AG09309 (cell line): ENCODE results near the gene PLEKHB2.
"Not testable (repeated sequence)": the region's sequence is repeated elsewhere in the genome, so short reads cannot be mapped to it uniquely, and the experiment has no call there.

ENCODE experiments used
- DNase-seq: peaks from one replicate; pipeline ENCODE4 v3.0.0-alpha.2; 2010; ENCODE audit warnings: low read depth
- H3K4me3 ChIP-seq: 2 replicates; pipeline ENCODE4 v1.5.1; 2011; ENCODE audit warnings: mild to moderate bottlenecking, low read depth, low read length, moderate library complexity; ENCODE audit not compliant: control insufficient read depth
- CTCF ChIP-seq: IDR thresholded peaks from 2 replicates; pipeline ENCODE4 v1.5.1; 2011; ENCODE audit warnings: mild to moderate bottlenecking, low read depth, low read length, inconsistent platforms; ENCODE audit not compliant: insufficient read depth, control insufficient read depth; ENCODE audit errors: missing control alignments

The PLEKHB2 gene

GRCh38 chr2:131094463-131095281, 10.5 kb upstream of the PLEKHB2 start:
- TF ChIP-seq CTCF, result no peak
- no peak overlapping the region for H3K4me3 ChIP-seq
- DNase-seq, result no peak

GRCh38 chr2:131103165-131103564, 2.0 kb upstream of the PLEKHB2 start:
- no peak overlapping the region for H3K4me3 ChIP-seq
- no peak for DNase-seq
- TF ChIP-seq CTCF, result no peak

GRCh38 chr2:131104487-131105155, 515 bp upstream of the PLEKHB2 start:
- no peak for TF ChIP-seq CTCF
- no peak for DNase-seq
- H3K4me3 ChIP-seq, result peak overlapping the region; percentile 72

GRCh38 chr2:131105950-131106801, 1.0 kb downstream of the PLEKHB2 start:
- TF ChIP-seq CTCF, result no peak
- DNase-seq, result no peak
- peak overlapping the region; percentile 72 for H3K4me3 ChIP-seq

- no peak for TF ChIP-seq CTCF
- no peak overlapping the region for H3K4me3 ChIP-seq
- DNase-seq, result no peak
These were observed 7.4 kb downstream of the PLEKHB2 start for GRCh38 chr2:131112529-131112928.

- no peak for DNase-seq
- H3K4me3 ChIP-seq, result no peak overlapping the region
- TF ChIP-seq CTCF, result no peak
These were observed 8.6 kb downstream of the PLEKHB2 start for GRCh38 chr2:131113566-131114227.

GRCh38 chr2:131114950-131115349, 9.8 kb downstream of the PLEKHB2 start:
- not testable (repeated sequence) for H3K4me3 ChIP-seq, DNase-seq
